Fibroblast of pulmonary artery (primary cell): ENCODE results near the gene LAMB4.

ENCODE experiments used
- DNase-seq: peaks from one replicate; pipeline ENCODE4 v3.0.0-alpha.2; 2010; ENCODE audit warnings: low read depth
- H3K4me3 ChIP-seq: replicated peaks from 2 replicates; pipeline ENCODE4 v1.5.1; 2011; ENCODE audit warnings: low read depth, mild to moderate bottlenecking, control low read depth, low read length, moderate library complexity
- TF ChIP-seq, protein P1 (sequence below): IDR thresholded peaks from 2 replicates; pipeline ENCODE4 v1.5.1; 2011; ENCODE audit warnings: mild to moderate bottlenecking, control low read depth, low read length, inconsistent platforms; ENCODE audit errors: missing control alignments

Gene LAMB4

DNA sequence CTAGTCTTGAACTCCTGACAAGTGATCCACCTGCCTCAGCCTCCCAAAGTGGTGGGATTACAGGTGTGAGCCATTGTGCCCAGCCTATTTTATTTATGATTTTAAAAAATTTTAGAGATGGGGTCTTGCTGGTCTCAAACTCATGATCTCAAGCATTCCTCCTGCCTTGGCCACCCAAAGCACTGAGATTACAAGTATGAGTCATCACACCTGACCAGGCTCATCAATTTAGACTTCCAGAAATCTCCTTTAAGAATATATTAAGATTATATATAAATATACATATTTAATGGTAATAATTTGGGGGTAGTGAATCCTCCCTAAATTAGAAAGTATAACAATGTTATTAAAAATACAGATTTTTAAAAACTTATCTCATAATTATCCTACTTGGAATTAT lies 156.3 kb downstream of the LAMB4 start:
- no peak overlapping the region for H3K4me3 ChIP-seq
- TF ChIP-seq, protein P1, sequence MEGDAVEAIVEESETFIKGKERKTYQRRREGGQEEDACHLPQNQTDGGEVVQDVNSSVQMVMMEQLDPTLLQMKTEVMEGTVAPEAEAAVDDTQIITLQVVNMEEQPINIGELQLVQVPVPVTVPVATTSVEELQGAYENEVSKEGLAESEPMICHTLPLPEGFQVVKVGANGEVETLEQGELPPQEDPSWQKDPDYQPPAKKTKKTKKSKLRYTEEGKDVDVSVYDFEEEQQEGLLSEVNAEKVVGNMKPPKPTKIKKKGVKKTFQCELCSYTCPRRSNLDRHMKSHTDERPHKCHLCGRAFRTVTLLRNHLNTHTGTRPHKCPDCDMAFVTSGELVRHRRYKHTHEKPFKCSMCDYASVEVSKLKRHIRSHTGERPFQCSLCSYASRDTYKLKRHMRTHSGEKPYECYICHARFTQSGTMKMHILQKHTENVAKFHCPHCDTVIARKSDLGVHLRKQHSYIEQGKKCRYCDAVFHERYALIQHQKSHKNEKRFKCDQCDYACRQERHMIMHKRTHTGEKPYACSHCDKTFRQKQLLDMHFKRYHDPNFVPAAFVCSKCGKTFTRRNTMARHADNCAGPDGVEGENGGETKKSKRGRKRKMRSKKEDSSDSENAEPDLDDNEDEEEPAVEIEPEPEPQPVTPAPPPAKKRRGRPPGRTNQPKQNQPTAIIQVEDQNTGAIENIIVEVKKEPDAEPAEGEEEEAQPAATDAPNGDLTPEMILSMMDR, result no peak
- no peak for DNase-seq
